Panc1 (cell line): ENCODE measurements around the gene SWI5. TPM values are rescaled to one million over a fixed set of nuclear protein-coding genes. Genes with fewer than 3 reads are reported as not detected.
A peak's percentile ranks its signal among the peaks of the same experiment; 100 is the strongest.

Experiments used
- ATAC-seq: fragments of 200-7000 bp; cut with Tn5 transposase; 2 replicates; pipeline ENCODE4 v1.9.1; 2020; ENCODE audit warnings: mild to moderate bottlenecking, moderate library complexity
- BruUV-seq: library from RNA; stranded (reverse); fragments of 400-500 nt; replicated peaks from 2 replicates; lab custom pipeline; 2021; lab: Mats Ljungman, UMichigan
- CTCF ChIA-PET: fragments of 300-600 bp; sonication (Branson Sonifier 250); formaldehyde crosslinking; loops from one replicate; lab custom pipeline; 2022; ENCODE audit warnings: antibody characterized with exemption; lab: Charles Lee
- POLR2A ChIA-PET: fragments of 300-600 bp; sonication (Branson Sonifier 250); formaldehyde crosslinking; loops from one replicate; lab custom pipeline; 2022; ENCODE audit warnings: antibody characterized with exemption; lab: Charles Lee
- DNase-seq: peaks from one replicate; pipeline ENCODE4 v3.0.0-alpha.2; 2010; ENCODE audit warnings: low read depth, low spot score
- H3K27ac ChIP-seq: 2 replicates; pipeline ENCODE4 v1.5.1; 2011; ENCODE audit warnings: mild to moderate bottlenecking, low read length, inconsistent platforms
- H3K27me3 ChIP-seq: fragments of 200-500 bp; sonication (Bioruptor generic); 2 replicates; pipeline ENCODE4 v1.6.0; 2014; ENCODE audit warnings: low read length, inconsistent platforms; ENCODE audit not compliant: control insufficient read depth, insufficient read depth
- H3K36me3 ChIP-seq: fragments of 200-500 bp; sonication (Bioruptor generic); 2 replicates; pipeline ENCODE4 v1.5.1; 2014; ENCODE audit warnings: inconsistent platforms, mild to moderate bottlenecking, low read length, moderate library complexity; ENCODE audit not compliant: control insufficient read depth, insufficient read depth
- H3K4me1 ChIP-seq: 2 replicates; pipeline ENCODE4 v1.5.1; 2011; ENCODE audit warnings: inconsistent platforms, mild to moderate bottlenecking, low read length, moderate library complexity; ENCODE audit not compliant: control insufficient read depth, insufficient read depth
- H3K4me3 ChIP-seq, 2 experiments: 2 replicates each; pipeline ENCODE4 v1.5.1; 2011 to 2012; ENCODE audit warnings: low read depth in 2 of 2, low read length in 2 of 2, mild to moderate bottlenecking in 2 of 2, inconsistent platforms in 1 of 2, moderate library complexity in 1 of 2
- H3K9me3 ChIP-seq: fragments of 200-500 bp; sonication (Bioruptor generic); 2 replicates; pipeline ENCODE4 v1.5.1; 2014; ENCODE audit warnings: low read depth, mild to moderate bottlenecking, inconsistent platforms, low read length, moderate library complexity; ENCODE audit not compliant: control insufficient read depth, insufficient read depth
- CTCF ChIP-seq: fragments of 450-650 bp; IDR thresholded peaks from 2 replicates; pipeline ENCODE4 v1.5.1; 2017; ENCODE audit warnings: mild to moderate bottlenecking
- POLR2AphosphoS5 ChIP-seq: IDR thresholded peaks from 2 replicates; pipeline ENCODE4 v1.6.1; 2012; ENCODE audit warnings: mild to moderate bottlenecking, low read depth, low read length, moderate library complexity
- REST ChIP-seq, 2 experiments: IDR thresholded peaks; 2 replicates each; pipeline ENCODE4 v1.6.1; 2011 to 2012; ENCODE audit warnings: low read depth in 2 of 2, control low read depth in 1 of 2, low read length in 1 of 2, mild to moderate bottlenecking in 1 of 2, moderate library complexity in 1 of 2; ENCODE audit not compliant: insufficient read depth in 1 of 2
- SIN3A ChIP-seq: IDR thresholded peaks from 2 replicates; pipeline ENCODE4 v1.6.1; 2012; ENCODE audit warnings: low read depth, mild to moderate bottlenecking, low read length, moderate library complexity, borderline replicate concordance; ENCODE audit not compliant: insufficient read depth
- TCF7L2 ChIP-seq: IDR thresholded peaks from 2 replicates; pipeline ENCODE4 v1.6.1; 2011; ENCODE audit warnings: mild to moderate bottlenecking, low read depth, low read length, inconsistent platforms
- in situ Hi-C: cut with HindIII; loops from 2 replicates; pipeline ENCODE4 v1.10.0; 2016; ENCODE audit warnings: low sequenced_read_pairs, low pct_unique_long_range_greater_than_20kb
- intact Hi-C: fragments of 100-400 bp; cut with micrococcal nuclease; formaldehyde crosslinking; loops from one replicate; pipeline ENCODE4 v1.10.0; 2022; ENCODE audit not compliant: unreplicated experiment
- total RNA-seq: library from RNA; stranded (reverse); gene quantifications from one replicate; pipeline ENCODE4 v1.2.1, GENCODE V29; 2021; ENCODE audit not compliant: unreplicated experiment

Gene SWI5
- total RNA-seq, 1 experiment from 2014 or later: 28.3 TPM

DNA sequence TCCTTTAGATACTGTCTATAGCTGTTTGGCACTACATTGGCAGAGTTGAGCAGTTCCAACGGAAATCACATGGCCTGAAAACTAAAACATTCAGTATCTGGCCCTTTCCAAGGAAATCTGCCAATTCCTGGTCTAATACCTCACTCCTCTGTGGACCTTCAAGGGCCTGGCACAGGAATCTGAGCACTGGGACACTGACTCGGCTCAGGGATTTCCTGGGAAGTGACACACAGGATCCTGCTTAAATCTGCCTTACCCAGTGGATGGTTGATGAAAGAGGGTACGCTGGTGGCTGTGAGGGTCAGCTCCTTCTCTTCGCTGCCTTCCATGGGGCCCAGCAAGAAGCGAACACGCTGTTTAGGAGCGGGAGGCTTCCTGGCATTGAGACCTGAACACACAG is 45.3 kb downstream of the SWI5 start:
- peaks cover 5% of the 10 kb centered on the region for H3K4me1 ChIP-seq
- ChIA-PET POLR2A (no interaction called here), CTCF (no interaction called here)
- no peaks in the 10 kb centered on the region for H3K9me3 ChIP-seq
- H3K27ac ChIP-seq: peak overlapping the region; percentile 93
- DNase-seq: no peak
- in situ Hi-C loops (no loop called here), intact Hi-C loops (no loop called here)
- peak overlapping the region; percentile 98 for H3K4me3 ChIP-seq
- ATAC-seq: no peak
- H3K36me3 ChIP-seq: peaks cover 8% of the 10 kb centered on the region; the same call in 1 of the 2 replicates
- no peaks in the 10 kb centered on the region for H3K27me3 ChIP-seq
- no TSS peak for BruUV-seq
- TF ChIP-seq CTCF: no peak

DNA sequence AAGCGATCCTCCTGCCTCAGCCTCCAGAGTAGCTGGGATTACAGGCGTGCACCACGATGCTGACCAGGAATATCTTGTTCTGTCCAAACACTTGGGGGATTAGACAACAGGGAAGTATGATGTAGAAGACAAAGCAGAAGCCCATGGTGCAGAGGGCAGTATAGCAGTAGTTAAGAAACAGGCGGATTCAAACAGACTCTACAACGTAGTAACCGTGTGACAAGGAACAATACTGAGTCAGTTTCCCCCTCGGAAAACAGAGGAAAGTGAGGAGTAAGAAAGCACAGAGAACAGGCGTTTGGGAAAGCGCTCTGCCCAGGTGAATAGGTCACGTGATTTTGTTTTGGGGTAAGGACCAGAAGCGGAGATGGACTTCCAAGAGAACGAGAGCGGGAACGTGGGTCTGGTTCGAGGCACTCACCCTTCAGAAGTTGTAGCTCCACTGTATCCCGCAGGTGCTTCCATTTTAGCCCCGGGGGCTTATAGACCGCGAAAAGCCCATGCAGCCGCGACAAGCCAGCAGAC is 45.9 kb downstream of the SWI5 start:
- intact Hi-C loops: no loop called here
- peak; percentile 47 for ATAC-seq

More for the DNA sequence above, 45.9 kb downstream of the SWI5 start:
- in situ Hi-C loops: no loop called here
- CTCF ChIA-PET: no interaction called here
- Histone ChIP-seq H3K4me1 (peaks cover 5% of the 10 kb centered on the region), H3K27ac (peak overlapping the region; percentile 93), H3K36me3 (peaks cover 8% of the 10 kb centered on the region; the same call in 1 of the 2 replicates), H3K27me3 (no peaks in the 10 kb centered on the region), H3K4me3 (peak overlapping the region; percentile 98), H3K9me3 (no peaks in the 10 kb centered on the region)
- no peak for DNase-seq
- BruUV-seq: TSS peak; percentile 91
- no peak for TF ChIP-seq SIN3A
- TF ChIP-seq REST (IDR thresholded peaks at IDR 0.05; ENCODE audit: insufficient read depth in 1 of 2, low read depth in 2 of 2, low read length in 1 of 2): no peak
- TF ChIP-seq CTCF: no peak
- TF ChIP-seq TCF7L2: no peak
- TF ChIP-seq POLR2AphosphoS5: no peak
- POLR2A ChIA-PET: no interaction called here
